ENCODE data around the gene KYNU.

Gene KYNU

DNA sequence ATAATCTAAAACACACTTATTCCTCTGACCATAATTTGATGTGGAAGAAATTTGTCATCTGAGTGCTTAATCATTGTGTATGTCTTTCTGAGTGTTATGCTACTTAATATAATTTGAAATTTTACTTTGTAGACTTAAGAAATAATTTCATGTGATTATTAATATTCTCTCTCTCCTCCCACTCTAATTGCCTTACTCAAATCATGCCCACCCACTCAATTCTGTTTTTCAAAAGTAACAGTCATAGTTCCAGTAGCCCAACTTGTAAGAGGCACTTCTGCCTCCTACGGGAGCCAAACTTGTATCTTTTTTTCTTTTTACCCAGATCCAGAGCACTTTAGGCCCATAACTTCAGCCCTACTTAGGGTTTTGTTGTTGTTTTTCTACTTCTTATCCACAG, 18.5 kb upstream of the KYNU start:
- Histone ChIP-seq H3K36me3 (ENCODE audit: control insufficient read depth in 2 of 2, insufficient read depth in 1 of 2, low read length in 2 of 2) (no peaks in the 10 kb centered on the region), H3K9me3 (ENCODE audit: control insufficient read depth, insufficient read depth, low read depth, low read length) (no peaks in the 10 kb centered on the region), H3K4me3 (ENCODE audit: low read depth, low read length) (no peak overlapping the region), H3K4me1 (ENCODE audit: control insufficient read depth, insufficient read depth, low read length) (no peaks in the 10 kb centered on the region), H3K27ac (ENCODE audit: extremely low read depth, low read depth, low read length) (no peak overlapping the region)
- TF ChIP-seq ZNF175 (tag by site-specific recombination; IDR thresholded peaks at IDR 0.05) (no peak), ZNF580 (tag by site-specific recombination; IDR thresholded peaks at IDR 0.05) (no peak), ZNF529 (tag by site-specific recombination; IDR thresholded peaks at IDR 0.05; ENCODE audit: insufficient replicate concordance) (no peak), ZNF654 (tag by site-specific recombination; IDR thresholded peaks at IDR 0.05; ENCODE audit: low read depth) (no peak)
- TF ChIP-seq, protein P1, sequence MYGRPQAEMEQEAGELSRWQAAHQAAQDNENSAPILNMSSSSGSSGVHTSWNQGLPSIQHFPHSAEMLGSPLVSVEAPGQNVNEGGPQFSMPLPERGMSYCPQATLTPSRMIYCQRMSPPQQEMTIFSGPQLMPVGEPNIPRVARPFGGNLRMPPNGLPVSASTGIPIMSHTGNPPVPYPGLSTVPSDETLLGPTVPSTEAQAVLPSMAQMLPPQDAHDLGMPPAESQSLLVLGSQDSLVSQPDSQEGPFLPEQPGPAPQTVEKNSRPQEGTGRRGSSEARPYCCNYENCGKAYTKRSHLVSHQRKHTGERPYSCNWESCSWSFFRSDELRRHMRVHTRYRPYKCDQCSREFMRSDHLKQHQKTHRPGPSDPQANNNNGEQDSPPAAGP (tag by site-specific recombination; IDR thresholded peaks at IDR 0.05) = no peak
- ChIA-PET POLR2A (no interaction called here), CTCF (no interaction called here)

- H3K27ac ChIP-seq (ENCODE audit: extremely low read depth, low read depth, low read length) = no peak overlapping the region
- no peak for TF ChIP-seq TCF7L2 (IDR thresholded peaks at IDR 0.05; ENCODE audit: borderline replicate concordance, low read depth, low read length)
- TF ChIP-seq REST (tag by site-specific recombination; IDR thresholded peaks at IDR 0.05) = no peak
- no peak for TF ChIP-seq HOXA7 (CRISPR knock-in tag; IDR thresholded peaks at IDR 0.05; ENCODE audit: borderline replicate concordance)
- TF ChIP-seq ZNF645 (tag by site-specific recombination; IDR thresholded peaks at IDR 0.05) = no peak
- no peak for TF ChIP-seq ZNF510 (tag by site-specific recombination; IDR thresholded peaks at IDR 0.05; ENCODE audit: insufficient replicate concordance)
- TF ChIP-seq IKZF3 (tag by site-specific recombination; IDR thresholded peaks at IDR 0.05) = no peak
- TF ChIP-seq PRDM1 (tag by site-specific recombination; IDR thresholded peaks at IDR 0.05) = no peak
- no peaks in the 10 kb centered on the region for H3K36me3 ChIP-seq (ENCODE audit: control insufficient read depth in 2 of 2, insufficient read depth in 1 of 2, low read length in 2 of 2)
- ChIA-PET CTCF (no interaction called here), POLR2A (no interaction called here)
- H3K4me1 ChIP-seq (ENCODE audit: control insufficient read depth, insufficient read depth, low read length) = no peaks in the 10 kb centered on the region
- no peak overlapping the region for H3K4me3 ChIP-seq (ENCODE audit: low read depth, low read length)
- no peaks in the 10 kb centered on the region for H3K9me3 ChIP-seq (ENCODE audit: control insufficient read depth, insufficient read depth, low read depth, low read length)
Measured at GRCh38 chr2:142862299-142862698, 15.2 kb upstream of the KYNU start.

DNA sequence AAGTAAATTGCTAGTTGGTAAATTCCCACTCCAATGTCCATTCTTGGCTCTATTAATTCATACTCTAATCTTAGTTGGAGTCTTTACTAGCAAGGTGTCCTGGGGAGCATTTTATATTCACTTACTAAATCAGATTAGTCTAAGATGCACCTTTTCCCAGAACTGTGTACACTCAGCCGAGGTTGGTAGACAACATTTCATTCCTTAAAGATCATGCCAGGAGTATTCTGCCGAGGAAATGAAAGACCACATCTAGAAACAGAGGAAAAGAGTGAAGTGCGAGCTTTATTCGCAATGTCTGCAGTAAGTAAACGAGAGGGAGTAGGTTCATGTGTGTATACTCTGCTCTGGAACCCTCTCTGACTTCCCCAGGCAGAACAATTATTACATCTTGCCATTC, 14.6 kb upstream of the KYNU start:
- Histone ChIP-seq H3K4me1 (ENCODE audit: control insufficient read depth, insufficient read depth, low read length) (no peaks in the 10 kb centered on the region), H3K9me3 (ENCODE audit: control insufficient read depth, insufficient read depth, low read depth, low read length) (no peaks in the 10 kb centered on the region), H3K36me3 (ENCODE audit: control insufficient read depth in 2 of 2, insufficient read depth in 1 of 2, low read length in 2 of 2) (no peaks in the 10 kb centered on the region), H3K27ac (ENCODE audit: extremely low read depth, low read depth, low read length) (no peak overlapping the region), H3K4me3 (ENCODE audit: low read depth, low read length) (no peak overlapping the region)
- ChIA-PET POLR2A (no interaction called here), CTCF (no interaction called here)
- TF ChIP-seq ZBTB20 (tag by site-specific recombination; IDR thresholded peaks at IDR 0.05) (no peak), FEZF1 (tag by site-specific recombination; IDR thresholded peaks at IDR 0.05) (no peak), KLF7 (tag by site-specific recombination; IDR thresholded peaks at IDR 0.05; ENCODE audit: borderline replicate concordance) (no peak), ZBTB17 (tag by site-specific recombination; IDR thresholded peaks at IDR 0.05) (no peak)
- TF ChIP-seq, protein P2, sequence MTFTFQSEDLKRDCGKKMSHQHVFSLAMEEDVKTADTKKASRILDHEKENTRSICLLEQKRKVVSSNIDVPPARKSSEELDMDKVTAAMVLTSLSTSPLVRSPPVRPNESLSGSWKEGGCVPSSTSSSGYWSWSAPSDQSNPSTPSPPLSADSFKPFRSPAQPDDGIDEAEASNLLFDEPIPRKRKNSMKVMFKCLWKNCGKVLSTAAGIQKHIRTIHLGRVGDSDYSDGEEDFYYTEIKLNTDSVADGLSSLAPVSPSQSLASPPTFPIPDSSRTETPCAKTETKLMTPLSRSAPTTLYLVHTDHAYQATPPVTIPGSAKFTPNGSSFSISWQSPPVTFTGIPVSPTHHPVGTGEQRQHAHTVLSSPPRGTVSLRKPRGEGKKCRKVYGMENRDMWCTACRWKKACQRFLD (tag by site-specific recombination; IDR thresholded peaks at IDR 0.05) = no peak

Data from HEK293 (cell line).